Measurements from ENCODE around the gene ALPK3.

- TF ChIP-seq, protein P1, sequence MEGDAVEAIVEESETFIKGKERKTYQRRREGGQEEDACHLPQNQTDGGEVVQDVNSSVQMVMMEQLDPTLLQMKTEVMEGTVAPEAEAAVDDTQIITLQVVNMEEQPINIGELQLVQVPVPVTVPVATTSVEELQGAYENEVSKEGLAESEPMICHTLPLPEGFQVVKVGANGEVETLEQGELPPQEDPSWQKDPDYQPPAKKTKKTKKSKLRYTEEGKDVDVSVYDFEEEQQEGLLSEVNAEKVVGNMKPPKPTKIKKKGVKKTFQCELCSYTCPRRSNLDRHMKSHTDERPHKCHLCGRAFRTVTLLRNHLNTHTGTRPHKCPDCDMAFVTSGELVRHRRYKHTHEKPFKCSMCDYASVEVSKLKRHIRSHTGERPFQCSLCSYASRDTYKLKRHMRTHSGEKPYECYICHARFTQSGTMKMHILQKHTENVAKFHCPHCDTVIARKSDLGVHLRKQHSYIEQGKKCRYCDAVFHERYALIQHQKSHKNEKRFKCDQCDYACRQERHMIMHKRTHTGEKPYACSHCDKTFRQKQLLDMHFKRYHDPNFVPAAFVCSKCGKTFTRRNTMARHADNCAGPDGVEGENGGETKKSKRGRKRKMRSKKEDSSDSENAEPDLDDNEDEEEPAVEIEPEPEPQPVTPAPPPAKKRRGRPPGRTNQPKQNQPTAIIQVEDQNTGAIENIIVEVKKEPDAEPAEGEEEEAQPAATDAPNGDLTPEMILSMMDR (conservative IDR thresholded peaks at IDR 0.05): no peak
- no peak for TF ChIP-seq ZFX (IDR thresholded peaks at IDR 0.05)
Measured at GRCh38 chr15:84799511-84800187, 17.5 kb upstream of the ALPK3 start.

Measured in C4-2B (cell line).